Epithelial cell of prostate (primary cell): ENCODE results near the gene RACGAP1.
"Not testable (repeated sequence)": the region's sequence is repeated elsewhere in the genome, so short reads cannot be mapped to it uniquely, and the experiment has no call there.

ENCODE experiments used
- DNase-seq: peaks from one replicate; pipeline ENCODE4 v3.0.0-alpha.2; 2011; ENCODE audit warnings: low read depth, low spot score
- H3K27ac ChIP-seq: fragments of 450-650 bp; 2 replicates; pipeline ENCODE4 v1.5.1; 2017; ENCODE audit warnings: mild to moderate bottlenecking

Gene RACGAP1

GRCh38 chr12:50003595-50003994 lies 21.7 kb downstream of the RACGAP1 start:
- no peak overlapping the region for H3K27ac ChIP-seq
- DNase-seq, result no peak

DNA sequence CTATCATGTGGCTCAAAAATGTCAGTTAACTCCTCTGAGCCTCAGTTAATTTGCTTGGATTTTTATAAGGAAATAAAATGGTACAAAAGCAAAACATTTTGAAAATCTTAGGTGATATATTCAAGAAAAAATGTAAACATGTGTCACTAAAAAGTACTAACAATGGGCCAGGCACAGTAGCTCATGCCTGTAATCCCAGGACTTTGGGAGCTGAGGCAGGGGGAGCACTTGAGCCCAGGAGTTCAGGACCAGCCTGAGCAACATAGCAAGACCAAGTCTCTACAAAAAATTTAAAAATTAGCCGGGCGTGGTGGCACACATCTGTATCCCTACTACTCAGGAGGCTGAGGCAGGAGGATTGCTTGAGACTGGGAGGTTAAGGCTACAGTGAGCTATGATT lies 26.8 kb downstream of the RACGAP1 start:
- no peak for DNase-seq
- H3K27ac ChIP-seq, result no peak overlapping the region

DNA sequence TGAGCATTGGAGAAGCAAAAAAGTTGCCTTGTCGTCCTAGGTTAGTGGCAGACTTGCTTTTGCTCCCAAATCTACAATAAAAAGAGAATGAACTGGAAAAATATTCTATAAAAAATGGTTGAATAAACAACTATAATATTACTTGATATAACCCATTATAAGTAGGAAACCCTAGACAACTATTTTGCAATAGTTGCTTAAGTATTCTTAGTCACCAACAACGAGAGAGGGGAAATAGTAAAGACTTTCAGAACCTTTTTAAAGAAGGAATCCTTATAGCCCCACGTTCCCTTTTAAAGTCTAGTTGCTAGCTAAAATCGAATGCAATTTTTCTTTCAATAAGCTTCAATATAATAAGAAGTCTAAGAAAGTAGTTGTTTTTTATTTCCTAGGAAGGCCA lies 35.0 kb downstream of the RACGAP1 start:
- no peak overlapping the region for H3K27ac ChIP-seq
- no peak for DNase-seq

DNA sequence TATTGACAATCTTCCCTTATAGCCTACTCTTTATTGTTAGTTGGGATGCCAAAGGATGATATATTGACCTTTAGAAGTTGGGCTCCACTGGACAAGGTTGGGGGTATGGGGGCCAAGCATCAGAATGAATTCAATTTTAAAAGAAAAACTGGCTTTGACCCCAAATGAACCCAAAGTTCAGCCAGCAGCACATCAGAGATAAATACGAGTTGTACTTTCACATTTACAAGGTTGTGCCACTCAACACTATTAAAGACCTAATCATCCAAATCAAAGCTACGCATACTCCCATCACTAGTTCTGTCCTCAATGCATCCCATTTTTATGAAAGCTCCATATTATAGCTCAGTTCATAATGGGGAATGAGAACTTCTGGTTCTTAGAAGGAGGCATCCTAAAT lies 35.9 kb downstream of the RACGAP1 start:
- H3K27ac ChIP-seq, DNase-seq: not testable (repeated sequence)

GRCh38 chr12:49987625-49988303 lies 37.5 kb downstream of the RACGAP1 start:
- DNase-seq, result no peak
- H3K27ac ChIP-seq, result no peak overlapping the region

DNA sequence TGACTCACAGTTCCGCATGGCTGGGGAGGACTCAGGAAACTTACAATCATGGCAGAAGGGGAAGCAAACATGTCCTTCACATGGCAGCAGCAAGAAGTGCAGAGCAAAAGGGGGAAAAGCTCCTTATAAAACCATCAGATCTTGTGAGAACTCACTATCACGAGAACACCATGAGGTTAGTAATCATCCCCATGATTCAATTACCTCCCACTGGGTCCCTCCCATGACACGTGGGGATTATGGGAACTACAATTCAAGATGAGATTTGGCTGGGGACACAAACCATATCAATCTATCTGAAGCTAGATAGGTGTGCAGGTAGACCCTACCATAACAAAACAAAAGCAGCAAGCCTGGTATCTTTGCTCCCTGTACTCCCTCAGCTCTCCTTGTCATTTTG lies 38.8 kb downstream of the RACGAP1 start:
- H3K27ac ChIP-seq, DNase-seq: not testable (repeated sequence)

GRCh38 chr12:49985981-49986380 lies 39.3 kb downstream of the RACGAP1 start:
- DNase-seq, result no peak
- H3K27ac ChIP-seq, result no peak overlapping the region

DNA sequence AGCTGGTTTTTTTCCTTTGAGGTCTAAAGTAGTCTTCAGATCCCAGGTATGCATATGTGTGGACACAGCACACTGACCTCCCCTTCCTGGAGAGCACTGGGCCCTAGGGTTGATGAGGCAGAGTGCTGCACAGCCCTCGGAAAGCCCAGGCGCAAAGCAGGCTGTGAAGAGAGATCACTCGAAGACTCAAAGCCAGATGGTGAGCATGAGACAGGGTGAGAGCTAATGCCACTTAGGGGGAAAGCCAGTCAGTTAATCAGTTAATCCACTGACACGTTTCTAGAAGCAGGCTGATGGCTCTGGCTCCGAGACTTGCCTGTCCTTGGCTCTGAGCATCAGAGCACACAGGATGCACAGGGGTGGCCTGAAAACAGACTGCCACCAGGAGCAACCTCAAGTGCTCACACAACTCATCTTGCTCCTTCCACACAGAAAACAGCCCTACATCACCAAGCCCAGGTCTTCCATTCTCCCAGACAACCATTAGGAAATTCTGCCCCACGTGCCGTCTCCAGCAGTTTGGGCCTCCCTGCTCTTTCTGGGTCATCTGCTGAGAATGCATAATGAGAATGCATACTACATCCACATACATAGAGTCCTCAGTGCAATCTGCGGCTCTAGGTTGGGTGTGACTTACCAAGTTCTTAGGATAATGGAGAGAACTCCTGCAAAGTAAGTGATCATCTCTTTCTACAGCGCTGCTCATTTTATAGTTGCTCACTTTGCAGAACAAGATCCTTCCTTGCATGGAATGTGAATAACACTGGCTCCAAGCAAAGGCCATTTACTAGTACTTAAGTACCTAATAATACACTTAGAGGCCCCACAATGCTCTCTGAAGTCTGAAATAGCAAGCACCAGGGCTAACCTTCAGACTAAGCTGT lies 40.6 kb downstream of the RACGAP1 start:
- no peak overlapping the region for H3K27ac ChIP-seq
- DNase-seq, result no peak

DNA sequence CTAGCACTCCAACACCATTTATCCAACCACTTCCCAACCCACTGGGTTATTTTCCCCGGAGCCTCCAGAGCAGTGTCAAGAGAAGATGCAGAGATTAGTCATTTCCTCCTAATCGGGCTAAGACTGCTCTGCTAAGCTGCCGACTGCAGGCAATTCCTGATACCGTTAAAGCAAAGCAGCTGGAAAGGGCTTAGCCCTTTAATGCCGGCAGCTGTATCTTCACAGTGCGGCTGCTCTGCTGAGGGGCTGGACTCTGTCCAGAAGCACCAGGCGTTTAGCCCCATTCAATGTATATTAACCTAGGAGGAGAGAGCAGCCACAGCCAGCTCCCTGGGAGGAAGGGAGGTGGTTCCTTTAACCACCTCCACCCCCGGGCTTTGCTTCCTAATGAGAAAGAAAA lies 41.4 kb downstream of the RACGAP1 start:
- H3K27ac ChIP-seq, result no peak overlapping the region
- DNase-seq, result no peak

DNA sequence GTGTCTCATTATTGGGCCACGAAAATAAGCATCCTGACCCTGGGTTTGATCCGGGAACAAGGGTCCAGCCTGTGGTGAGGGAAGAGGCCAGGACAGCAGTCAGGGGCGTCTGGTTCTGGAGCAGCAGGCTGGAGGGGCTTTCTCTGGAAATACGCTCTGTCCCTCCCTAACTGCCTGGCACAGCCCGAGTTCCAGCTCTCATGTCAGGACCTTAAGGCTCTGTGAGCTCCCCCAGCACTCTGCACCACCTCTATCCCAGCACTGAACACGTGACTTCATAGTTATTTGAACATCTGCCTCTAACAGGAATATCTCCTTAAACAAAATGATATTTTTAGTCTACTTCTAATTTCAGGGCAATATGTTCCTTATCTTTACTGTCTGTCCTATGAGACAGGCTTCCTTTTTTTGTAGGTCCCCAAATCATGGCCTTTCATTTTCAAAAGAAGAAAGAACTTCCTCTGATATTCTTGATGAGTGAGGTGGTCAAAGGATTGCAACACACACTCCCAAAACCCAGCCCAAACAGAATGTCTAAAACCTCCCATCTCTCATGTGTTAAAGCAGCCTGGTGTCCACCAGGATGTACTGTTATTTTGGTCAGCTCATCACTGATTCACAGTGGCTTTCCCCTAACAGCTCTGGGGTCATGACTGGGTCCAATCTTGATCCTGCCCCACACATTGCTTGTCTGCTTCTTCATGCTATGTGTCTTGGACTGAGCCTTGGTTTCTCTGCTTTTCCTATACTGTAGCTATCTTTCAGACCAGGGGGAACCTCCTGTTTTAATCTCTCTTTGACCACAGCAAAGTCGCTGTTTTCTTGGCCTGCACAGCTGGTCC lies 42.8 kb downstream of the RACGAP1 start:
- DNase-seq, result no peak
- H3K27ac ChIP-seq, result no peak overlapping the region

DNA sequence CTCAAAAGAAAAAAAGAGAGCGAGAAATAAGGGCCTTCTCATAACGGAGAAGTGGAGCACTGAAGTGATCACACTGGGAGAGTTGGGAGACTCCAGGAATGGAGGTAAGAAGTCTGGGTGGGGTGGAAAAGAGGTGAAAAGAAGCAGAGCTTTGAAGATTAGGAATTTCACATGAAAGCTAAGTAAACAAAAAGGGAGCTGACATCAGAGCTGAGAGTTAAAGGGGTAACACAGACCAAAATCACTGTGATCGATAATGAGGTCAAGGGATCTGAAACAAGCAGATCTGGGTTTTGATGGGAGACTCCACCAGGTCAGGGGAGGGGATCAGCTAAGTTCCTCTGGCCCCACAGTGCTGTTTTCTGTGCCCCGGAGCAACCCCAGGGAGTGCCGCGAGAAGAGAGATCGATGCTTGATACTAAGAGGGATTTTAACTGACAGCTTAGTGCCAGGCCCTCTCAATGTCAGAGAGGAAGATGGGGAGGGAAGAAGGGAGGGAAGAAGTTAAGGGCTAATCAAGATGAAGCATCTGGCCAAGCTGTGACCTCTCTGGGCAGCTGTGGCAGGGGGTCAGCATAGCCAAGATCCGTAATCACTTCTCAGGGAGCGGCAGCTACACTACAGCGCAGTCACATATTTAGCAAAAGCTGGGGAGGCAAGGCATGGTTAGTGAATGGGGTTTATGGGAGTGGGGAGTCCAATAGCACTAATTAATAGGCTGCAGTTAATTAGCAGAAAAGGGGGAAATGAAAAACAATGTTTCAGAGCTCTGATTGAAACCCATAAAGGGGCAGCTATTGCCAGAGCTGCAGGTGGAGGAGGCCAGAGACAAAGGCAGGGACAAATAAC lies 44.6 kb downstream of the RACGAP1 start:
- DNase-seq, result no peak

GRCh38 chr12:49979791-49980190 lies 45.5 kb downstream of the RACGAP1 start:
- no peak overlapping the region for H3K27ac ChIP-seq
- DNase-seq, result no peak

More for the DNA sequence above, 44.6 kb downstream of the RACGAP1 start:
- no peak overlapping the region for H3K27ac ChIP-seq

GRCh38 chr12:49979016-49979586 lies 46.2 kb downstream of the RACGAP1 start:
- no peak overlapping the region for H3K27ac ChIP-seq
- no peak for DNase-seq

DNA sequence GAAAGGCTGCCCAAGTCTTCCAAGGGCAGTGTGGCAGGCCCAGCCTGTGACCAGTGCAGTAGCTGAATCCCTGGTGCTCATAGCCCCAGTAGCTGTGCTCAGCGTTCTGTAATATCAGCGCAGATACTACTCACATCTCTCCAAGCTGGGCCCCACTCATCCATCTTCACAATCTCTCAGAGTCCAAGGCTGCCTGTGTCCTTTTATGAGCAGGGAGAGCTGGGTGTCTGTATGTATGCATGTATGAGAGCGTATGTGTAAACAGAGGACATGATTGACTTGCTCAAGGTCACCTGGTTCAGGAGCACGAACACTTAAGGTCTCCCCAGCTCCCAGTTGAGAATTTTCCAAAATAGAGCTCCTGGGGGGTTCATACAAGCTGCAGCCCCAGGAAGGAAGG lies 47.2 kb downstream of the RACGAP1 start:
- H3K27ac ChIP-seq, result no peak overlapping the region
- no peak for DNase-seq

- H3K27ac ChIP-seq, result no peak overlapping the region
- no peak for DNase-seq
Measured at GRCh38 chr12:49976557-49976956, 48.7 kb downstream of the RACGAP1 start.

DNA sequence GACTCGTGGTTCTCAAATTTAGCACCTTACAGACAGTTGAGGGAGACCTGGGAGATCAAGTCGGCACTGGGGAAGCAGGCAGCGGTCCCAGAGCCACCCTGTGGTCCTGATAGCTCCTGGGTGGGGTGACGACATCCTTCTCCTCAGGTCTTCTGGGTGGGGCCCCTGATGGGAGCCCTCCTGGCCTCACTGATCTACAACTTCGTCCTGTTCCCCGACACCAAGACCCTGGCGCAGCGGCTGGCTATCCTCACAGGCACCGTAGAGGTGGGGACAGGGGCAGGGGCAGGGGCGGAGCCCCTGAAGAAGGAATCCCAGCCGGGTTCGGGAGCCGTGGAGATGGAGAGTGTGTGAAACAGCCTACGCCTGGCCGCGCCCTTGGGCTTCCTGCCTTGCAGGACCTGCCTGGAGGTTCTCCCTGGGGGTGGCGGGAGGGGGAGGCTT lies 50.0 kb downstream of the RACGAP1 start:
- no peak for DNase-seq
- H3K27ac ChIP-seq, result no peak overlapping the region

GRCh38 chr12:49974677-49975317 lies 50.5 kb downstream of the RACGAP1 start:
- DNase-seq, result no peak
- no peak overlapping the region for H3K27ac ChIP-seq

GRCh38 chr12:49974231-49974675 lies 51.0 kb downstream of the RACGAP1 start:
- DNase-seq, result no peak
- no peak overlapping the region for H3K27ac ChIP-seq

- no peak overlapping the region for H3K27ac ChIP-seq
- DNase-seq, result no peak
Measured at GRCh38 chr12:49973361-49973830, 51.9 kb downstream of the RACGAP1 start.
